Stimulated activated CD4-positive, alpha-beta T cell treated with anti-CD3 and anti-CD28 coated beads, Interleukin-12 subunit alpha, Interleukin-12 subunit beta, amount 100 ng/mL, for 48 hours (primary cell): ENCODE data around the gene GPAM.
"Not testable (repeated sequence)": the region's sequence is repeated elsewhere in the genome, so short reads cannot be mapped to it uniquely, and the experiment has no call there.

Source experiments
- DNase-seq, 3 donors: peaks; one replicate each; pipeline ENCODE4 v3.0.0-alpha.2; 2020; ENCODE audit warnings: low read depth in 2 of 3, low spot score in 1 of 3

Gene GPAM

DNA sequence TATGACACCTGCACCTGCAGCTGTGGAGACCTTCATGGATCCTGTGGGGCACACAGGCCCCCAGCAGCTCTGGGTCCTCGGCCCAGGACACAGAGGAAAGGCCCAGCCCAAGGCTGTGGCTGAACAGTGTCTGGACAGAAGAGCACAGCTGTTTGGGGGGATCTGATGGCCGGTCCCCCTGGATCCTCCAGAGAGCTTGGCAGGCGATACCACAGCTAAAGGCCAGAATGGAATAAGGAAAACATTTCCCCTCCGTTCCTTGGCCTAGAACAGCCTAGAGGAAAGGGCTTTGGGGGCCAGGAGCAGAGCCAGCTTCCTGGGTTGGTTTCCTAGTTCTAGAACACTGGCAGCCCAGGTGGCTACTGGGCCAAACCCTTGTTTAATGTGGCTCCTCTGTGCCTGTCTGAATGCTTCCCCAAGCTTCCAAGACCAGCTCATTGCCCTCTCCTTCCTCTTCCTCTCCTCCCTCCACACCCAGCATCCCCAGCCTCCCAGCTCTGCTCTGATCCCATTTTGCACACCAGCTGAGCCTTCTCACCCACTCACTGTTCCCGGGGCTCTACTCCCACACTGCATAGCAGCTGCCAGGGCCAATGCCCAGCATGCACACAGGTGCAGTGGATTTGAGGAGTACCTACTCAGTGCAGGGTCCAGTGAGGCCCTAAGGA, 46.9 kb downstream of the GPAM start:
- DNase-seq: no peak

DNA sequence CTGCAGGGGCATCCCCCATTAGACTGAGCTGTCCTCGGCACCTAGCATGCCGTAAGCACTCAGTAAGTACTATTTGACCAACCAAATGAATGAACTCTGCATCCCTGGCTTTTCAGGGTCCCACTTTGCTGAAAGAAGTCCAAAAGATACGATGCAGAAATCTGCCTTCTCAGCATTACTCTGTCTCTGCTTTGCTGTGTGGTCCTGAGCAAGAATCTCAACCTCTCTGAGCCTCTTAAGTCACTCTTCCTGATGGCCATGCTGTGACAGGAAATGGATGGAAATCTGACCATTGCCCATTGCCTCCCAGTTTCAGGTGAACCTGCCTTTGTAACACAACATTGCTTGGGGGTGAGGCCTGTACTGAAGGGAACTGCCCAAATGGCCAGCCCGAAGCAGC, 48.0 kb downstream of the GPAM start:
- DNase-seq: no peak

DNA sequence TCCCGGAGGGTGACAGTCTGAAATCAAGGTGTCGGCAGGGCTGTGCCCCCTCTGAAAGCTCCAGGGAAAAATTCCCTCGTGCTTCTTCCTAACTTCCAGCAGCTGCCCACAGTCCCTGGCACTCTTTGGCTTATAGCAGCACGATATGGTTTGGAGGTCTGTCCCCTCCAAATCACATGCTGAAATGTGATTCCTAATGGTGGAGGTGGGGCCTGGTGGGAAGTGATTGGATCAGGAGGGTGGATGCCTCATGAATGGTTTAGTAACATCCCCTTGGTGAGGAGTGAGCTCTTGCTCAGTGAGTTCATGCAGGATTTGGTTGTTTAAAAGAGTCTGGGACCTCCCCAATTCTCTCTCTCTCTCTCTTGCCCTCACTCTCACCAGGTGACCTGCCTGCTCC, 51.1 kb downstream of the GPAM start:
- DNase-seq: no peak

DNA sequence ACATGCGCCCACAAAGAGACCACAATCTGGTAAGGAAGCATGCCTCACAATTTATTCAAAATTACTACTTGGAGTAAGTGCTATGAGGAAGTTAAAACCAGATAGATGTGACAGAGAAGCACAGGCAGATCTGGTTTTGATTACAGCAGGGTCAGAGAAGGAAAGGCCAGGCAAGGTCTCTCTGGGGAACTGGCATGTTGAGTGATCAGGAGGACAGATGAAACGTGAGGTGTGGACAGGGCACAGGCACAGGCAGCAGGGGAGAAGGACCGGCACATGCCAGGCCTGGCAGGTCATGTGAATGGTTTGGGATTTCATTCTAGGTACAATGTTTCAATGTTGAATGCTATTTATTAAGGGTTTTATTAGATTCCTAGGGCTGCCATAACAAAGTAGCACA, 51.6 kb downstream of the GPAM start:
- no peak for DNase-seq

DNA sequence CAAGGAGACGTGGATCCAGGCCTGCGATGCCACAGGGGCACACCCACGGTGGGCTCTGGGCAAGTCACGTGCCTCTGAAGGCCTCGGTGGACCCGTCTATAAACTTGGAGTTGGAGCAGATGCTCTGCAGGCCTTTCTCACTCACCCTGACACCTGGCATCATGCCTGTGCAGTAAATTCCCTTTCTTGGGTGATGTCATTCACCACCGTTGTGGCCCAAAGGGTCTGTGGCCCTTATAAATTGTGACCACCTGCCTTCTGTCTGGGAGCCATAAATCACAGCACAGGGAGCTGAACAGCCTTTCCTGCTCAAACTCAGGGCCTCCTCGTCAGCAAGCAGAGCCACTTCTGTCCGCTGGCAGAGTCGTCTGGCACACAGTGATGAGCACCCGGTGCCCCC, 52.2 kb downstream of the GPAM start:
- DNase-seq: no peak

DNA sequence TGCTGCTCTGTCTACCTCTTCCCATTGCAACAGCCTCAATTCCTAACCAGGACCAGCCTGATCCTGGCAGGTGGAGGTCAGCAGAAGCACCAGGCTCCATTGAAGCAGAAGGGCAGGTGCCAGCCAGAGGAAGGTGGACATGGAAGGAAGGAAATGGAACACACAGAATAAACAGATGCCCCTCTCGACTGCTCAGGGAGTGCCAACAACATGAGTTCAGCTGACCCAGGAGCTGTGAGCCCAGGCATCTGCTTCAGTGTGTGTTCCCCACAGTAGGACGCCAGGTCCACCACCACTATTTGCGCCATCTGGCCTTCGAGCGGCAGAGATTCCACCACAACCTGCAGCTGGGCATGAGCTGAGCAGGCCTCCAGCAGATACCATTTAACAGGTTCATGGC, 56.7 kb downstream of the GPAM start:
- DNase-seq: no peak

DNA sequence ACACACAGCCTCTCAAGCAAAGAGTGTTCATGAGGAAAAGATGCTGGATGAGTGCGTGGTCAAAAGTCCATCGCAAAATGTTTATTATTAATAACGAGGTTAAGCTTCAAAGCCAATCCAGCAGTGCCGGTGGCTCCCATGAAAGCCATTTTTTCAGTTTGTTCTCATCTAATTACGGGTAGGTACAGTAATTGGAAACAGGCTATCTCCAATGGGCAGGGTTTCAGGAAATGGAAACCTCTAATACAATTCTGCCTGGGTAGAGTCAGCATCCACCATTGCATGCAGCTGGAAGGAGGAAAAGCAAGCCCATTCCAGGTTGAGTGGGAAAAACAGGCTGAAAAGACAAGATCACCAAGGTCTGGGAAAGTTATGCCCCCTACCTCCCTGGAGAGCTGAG, 57.4 kb downstream of the GPAM start:
- no peak for DNase-seq

DNA sequence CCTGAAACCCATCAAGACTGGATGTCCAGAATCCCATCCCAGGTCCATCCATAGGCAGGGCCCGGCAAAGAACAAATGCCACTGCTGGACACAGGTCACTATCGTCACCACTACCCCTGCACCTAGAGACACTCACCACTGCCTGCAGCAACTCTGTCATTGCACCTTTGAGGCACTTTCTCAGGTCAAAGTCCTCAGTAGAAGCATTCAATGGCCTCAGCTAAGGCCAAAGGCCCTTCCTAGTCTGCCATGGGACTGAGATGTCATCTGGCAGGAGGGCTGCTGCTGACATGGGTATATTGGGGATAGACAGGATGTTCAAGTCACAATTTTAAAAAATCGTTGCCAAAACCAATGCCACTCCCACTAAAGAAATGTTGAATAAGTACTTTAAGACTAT, 58.7 kb downstream of the GPAM start:
- no peak for DNase-seq

DNA sequence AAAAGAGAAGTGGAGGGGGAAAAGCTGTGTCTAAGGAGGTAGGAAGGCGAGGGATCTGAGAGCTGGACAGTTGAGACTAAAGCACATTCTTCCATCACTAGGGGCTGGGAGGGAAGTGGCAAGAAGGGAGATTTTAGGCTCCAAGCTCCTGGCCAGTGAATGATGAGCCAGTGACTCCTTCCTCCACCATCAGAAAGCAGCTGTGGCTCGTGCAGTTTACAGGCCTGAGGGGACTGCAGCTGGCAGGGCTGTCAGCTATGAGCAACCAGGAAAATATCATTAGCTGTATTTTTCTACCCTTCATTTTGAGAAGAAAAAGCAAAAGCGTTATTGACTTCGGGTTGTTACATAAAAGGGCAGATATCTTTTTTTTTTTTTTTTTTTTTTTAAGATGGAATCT, 60.7 kb downstream of the GPAM start:
- no peak for DNase-seq

DNA sequence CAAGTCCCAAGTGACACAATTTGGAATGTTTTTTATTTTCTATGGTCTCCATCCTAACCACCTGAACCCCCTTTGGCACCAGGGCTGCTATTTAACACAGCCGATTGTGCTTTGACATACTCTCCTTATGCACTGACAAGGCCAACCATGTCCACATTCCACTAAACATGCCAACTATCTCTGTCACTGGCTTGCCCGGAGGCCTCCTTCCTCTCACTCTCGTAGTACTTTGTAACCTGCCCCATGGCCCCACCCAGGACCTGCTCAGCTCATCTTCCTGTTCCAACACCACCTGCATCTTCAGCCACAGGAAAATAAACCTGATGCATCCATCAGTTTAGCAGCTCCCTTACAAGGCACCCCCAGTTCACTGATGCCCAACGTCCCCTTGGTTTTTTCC, 63.1 kb downstream of the GPAM start:
- no peak for DNase-seq

DNA sequence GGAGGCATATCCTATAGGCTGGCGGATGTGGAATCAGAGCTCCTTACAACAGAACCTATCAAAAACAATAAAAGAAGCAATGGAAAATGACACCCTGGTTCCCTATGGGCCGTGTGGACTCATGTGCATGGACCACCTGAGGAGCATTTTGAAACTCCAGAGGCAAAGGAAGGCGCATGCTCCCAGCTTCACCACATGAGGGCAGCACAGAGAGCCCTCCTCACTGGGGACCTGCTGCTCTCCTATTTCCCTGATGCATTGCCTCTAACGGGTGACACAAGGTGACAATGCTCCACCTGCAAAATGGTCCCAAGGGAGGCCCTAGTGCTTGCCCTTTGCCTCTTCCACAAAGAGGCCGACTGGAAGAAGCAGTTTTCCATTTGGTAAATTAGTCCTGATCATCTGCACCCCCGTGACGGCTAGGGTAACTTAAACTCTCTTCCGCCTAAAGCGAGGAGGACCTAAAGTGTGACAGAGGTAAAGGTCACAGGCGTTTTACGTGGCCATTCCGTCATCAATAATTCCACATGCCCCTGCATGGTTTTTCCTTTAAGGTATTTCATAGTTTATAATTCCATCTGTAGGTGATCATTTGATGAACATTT, 67.7 kb downstream of the GPAM start:
- peak; percentile 10 to 41 (median 15) for DNase-seq

DNA sequence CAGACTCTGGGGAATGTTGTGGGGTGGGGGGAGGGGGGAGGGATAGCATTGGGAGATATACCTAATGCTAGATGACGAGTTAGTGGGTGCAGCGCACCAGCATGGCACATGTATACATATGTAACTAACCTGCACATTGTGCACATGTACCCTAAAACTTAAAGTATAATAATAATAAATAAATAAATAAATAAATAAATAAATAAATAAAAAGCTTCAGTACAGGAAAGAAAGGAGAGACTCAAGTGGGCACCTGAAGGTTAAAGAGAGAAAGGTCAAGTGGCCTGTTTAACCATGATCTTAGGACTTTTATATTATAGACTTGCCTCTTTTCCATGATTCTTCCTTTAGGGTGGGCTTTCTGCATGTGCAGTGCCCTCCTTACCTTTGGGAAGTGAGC, 73.8 kb downstream of the GPAM start:
- DNase-seq: not testable (repeated sequence)
